GM12878 (cell line): Measurements from ENCODE around the gene TAF4. TPM values are rescaled to one million over a fixed set of nuclear protein-coding genes. Genes with fewer than 3 reads are reported as not detected.

ENCODE experiments used
- ATAC-seq: fragments of 200-7000 bp; cut with Tn5 transposase; 3 replicates; pipeline ENCODE4 v1.9.1; 2020; ENCODE audit warnings: mild to moderate bottlenecking, moderate library complexity
- BruUV-seq: library from RNA; stranded (reverse); fragments of 400-500 nt; replicated peaks from 2 replicates; lab custom pipeline; 2021; lab: Mats Ljungman, UMichigan
- CTCF ChIA-PET: fragments of 300-600 bp; sonication (Branson Sonifier 250); formaldehyde crosslinking; extraction: SDS; loops from one replicate; lab custom pipeline; 2021; ENCODE audit warnings: inconsistent platforms; lab: Yijun Ruan, JAX
- POLR2A ChIA-PET: fragments of 350-600 bp; formaldehyde crosslinking; extraction: SDS; loops from one replicate; lab custom pipeline; 2021; ENCODE audit warnings: inconsistent platforms; lab: Charles Lee
- RAD21 ChIA-PET: fragments of 300-600 bp; sonication (Branson Sonifier 250); formaldehyde crosslinking; loops from one replicate; lab custom pipeline; 2023; ENCODE audit warnings: antibody characterized with exemption; ENCODE audit not compliant: unreplicated experiment; lab: Charles Lee
- SMC1A ChIA-PET: fragments of 300-600 bp; sonication (Branson Sonifier 250); formaldehyde crosslinking; loops from one replicate; lab custom pipeline; 2023; ENCODE audit not compliant: unreplicated experiment, uncharacterized antibody; lab: Charles Lee
- DNase-seq: peaks from one replicate; pipeline ENCODE4 v3.0.0-alpha.2; 2011; ENCODE audit warnings: low read depth, low spot score
- FAIRE-seq: peaks from 3 replicates; lab custom pipeline; 2011; peaks lifted over from hg19 to GRCh38; lab: Jason Lieb, UNC
- H2AFZ ChIP-seq: 2 replicates; pipeline ENCODE4 v1.6.0; 2011; ENCODE audit warnings: low read depth, low read length, control low read depth; ENCODE audit not compliant: control insufficient read depth
- H3K27ac ChIP-seq: 2 replicates; pipeline ENCODE4 v1.5.1; 2011; ENCODE audit warnings: control low read depth; ENCODE audit not compliant: control insufficient read depth, insufficient read depth
- H3K27me3 ChIP-seq, 2 experiments: replicated peaks in 1 of 2; 2 replicates each; pipeline versions ENCODE4 v1.6.0 to v1.6.1; 2011; ENCODE audit warnings: low read length in 1 of 2; ENCODE audit not compliant: control insufficient read depth in 2 of 2, insufficient read depth in 2 of 2
- H3K36me3 ChIP-seq, 2 experiments: 2 replicates each; pipeline ENCODE4 v1.5.1; 2011; ENCODE audit warnings: low read length in 1 of 2; ENCODE audit not compliant: control insufficient read depth in 2 of 2, insufficient read depth in 2 of 2
- H3K4me1 ChIP-seq: 2 replicates; pipeline ENCODE4 v1.6.1; 2011; ENCODE audit warnings: mild to moderate bottlenecking, low read length, moderate library complexity, mixed read lengths; ENCODE audit not compliant: control insufficient read depth, insufficient read depth
- H3K4me2 ChIP-seq: 2 replicates; pipeline ENCODE4 v1.6.0; 2011; ENCODE audit warnings: control low read depth; ENCODE audit not compliant: control insufficient read depth, insufficient read depth
- H3K4me3 ChIP-seq: fragments of 200-600 bp; sonication (generic); 2 replicates; pipeline ENCODE4 v1.5.1; 2016
- H3K79me2 ChIP-seq: 2 replicates; pipeline ENCODE4 v1.6.0; 2011; ENCODE audit warnings: low read length; ENCODE audit not compliant: control insufficient read depth, insufficient read depth
- H3K9ac ChIP-seq: 2 replicates; pipeline ENCODE4 v1.8.0; 2011; ENCODE audit warnings: low read length, control low read depth, mixed read lengths; ENCODE audit not compliant: control insufficient read depth, insufficient read depth
- H3K9me3 ChIP-seq: replicated peaks from 3 replicates; pipeline ENCODE4 v1.5.1; 2011; ENCODE audit warnings: mild to moderate bottlenecking, low read length; ENCODE audit not compliant: control insufficient read depth, insufficient read depth
- H4K20me1 ChIP-seq: 2 replicates; pipeline ENCODE4 v1.6.0; 2011; ENCODE audit not compliant: control insufficient read depth, insufficient read depth
- EP300 ChIP-seq, 2 experiments: fragments of 150-350 bp in 1 of 2; IDR thresholded peaks; 2 replicates each; pipeline ENCODE4 v1.6.1; 2011 to 2012; ENCODE audit warnings: low read depth in 2 of 2, low read length in 2 of 2, borderline replicate concordance in 1 of 2, improper control_type of control experiment in 1 of 2, inconsistent platforms in 1 of 2; ENCODE audit not compliant: control insufficient read depth in 1 of 2
- POLR2AphosphoS2 ChIP-seq: IDR thresholded peaks from 2 replicates; pipeline ENCODE4 v1.6.1; 2011; ENCODE audit warnings: low read depth, mild to moderate bottlenecking, low read length, improper control_type of control experiment, moderate library complexity
- WGBS: methylation state at CpG from one replicate; pipeline ENCODE4 v1.1.6; 2016; ENCODE audit warnings: low lambda C conversion rate; ENCODE audit not compliant: insufficient replicate concordance, insufficient coverage; ENCODE audit errors: missing lambda C conversion rate; 5-methylcytosine and 5-hydroxymethylcytosine counted together
- in situ Hi-C: fragments of 300-500 bp; cut with MboI; formaldehyde crosslinking; loops from 9 replicates; pipeline ENCODE4 v1.14.3; 2018; ENCODE audit warnings: mixed read lengths
- intact Hi-C: fragments of 100-400 bp; cut with micrococcal nuclease; formaldehyde crosslinking; loops from one replicate; pipeline ENCODE4 v1.14.2; 2022; ENCODE audit not compliant: unreplicated experiment
- polyA plus RNA-seq, 11 experiments: library from polyadenylated mRNA; depleted of rRNA in 4 of 11; unstranded in 6 of 11; stranded (reverse) in 5 of 11; fragments of >200 nt; fragmentation: Nextera tagmentation in 4 of 11; fragmentation: Illumina TruSeq in 1 of 11; extraction: Ambion mirVana in 4 of 11; extraction: Trizol in 1 of 11; gene quantifications; 1 replicate in 1 of 11; 2 replicates in 10 of 11; pipeline versions ENCODE4 v1.2.1 to v1.2.3, GENCODE V29; 2011 to 2016; ENCODE audit warnings: inconsistent platforms in 2 of 11, missing spikeins in 2 of 11, low read depth in 1 of 11
- total RNA-seq, 4 experiments: library from RNA; depleted of rRNA in 3 of 4; stranded (reverse); fragments of >200 nt in 3 of 4; fragmentation: Illumina TruSeq in 1 of 4; extraction: Trizol in 1 of 4; gene quantifications; 2 replicates each; pipeline versions ENCODE4 v1.2.1 to v1.2.3, GENCODE V29; 2013 to 2021

Gene TAF4
- total and polyA plus RNA-seq, 10 of the 15 experiments (the other 5 are each of a cell fraction or from before 2014, with no cell fraction given) = 0.39 to 16.9 (median 3.4) TPM

- no TSS peak for BruUV-seq
- POLR2A ChIA-PET = no interaction called here
Observed at GRCh38 chr20:61931476-61932198, 134.0 kb downstream of the TAF4 start.

GRCh38 chr20:61930776-61931475 is 134.8 kb downstream of the TAF4 start:
- SMC1A ChIA-PET = no interaction called here
- POLR2A ChIA-PET = no interaction called here
- H3K4me1 ChIP-seq = no peaks in the 10 kb centered on the region
- no peaks in the 10 kb centered on the region for H3K79me2 ChIP-seq
- TF ChIP-seq EP300 (IDR thresholded peaks at IDR 0.05; ENCODE audit: borderline replicate concordance in 1 of 2, control insufficient read depth in 1 of 2, low read depth in 2 of 2, low read length in 2 of 2) = no peak
- DNase-seq = no peak
- H3K27ac ChIP-seq = no peak overlapping the region
- RAD21 ChIA-PET = no interaction called here
- no TSS peak for BruUV-seq
- no peaks in the 10 kb centered on the region for H3K27me3 ChIP-seq
- ATAC-seq = no peak
- H2AFZ ChIP-seq = no peak overlapping the region
- WGBS = 73% methylated on average over 26 of the region's 28 CpGs
- no peaks in the 10 kb centered on the region; the same call in 2 of the 3 replicates for H3K9me3 ChIP-seq
- in situ Hi-C loops = no loop called here
- H3K4me3 ChIP-seq = no peak overlapping the region
- no peak overlapping the region for H3K4me2 ChIP-seq
- CTCF ChIA-PET = no interaction called here
- no peak overlapping the region for H3K9ac ChIP-seq
- no peaks in the 10 kb centered on the region for H4K20me1 ChIP-seq
- FAIRE-seq = no peak
- intact Hi-C loops = no loop called here
- no peaks in the 10 kb centered on the region for H3K36me3 ChIP-seq

More at GRCh38 chr20:61931476-61932198, 134.0 kb downstream of the TAF4 start:
- no peak overlapping the region for H3K4me3 ChIP-seq
- no peaks in the 10 kb centered on the region for H3K27me3 ChIP-seq
- intact Hi-C loops = no loop called here
- no peak overlapping the region for H3K27ac ChIP-seq
- ChIA-PET CTCF (no interaction called here), SMC1A (no interaction called here), RAD21 (no interaction called here)
- H2AFZ ChIP-seq = no peak overlapping the region
- H3K9ac ChIP-seq = no peak overlapping the region
- no peak for ATAC-seq
- no peaks in the 10 kb centered on the region for H3K36me3 ChIP-seq
- H3K9me3 ChIP-seq = no peaks in the 10 kb centered on the region; the same call in 2 of the 3 replicates
- FAIRE-seq = no peak
- no peak for DNase-seq
- 36% methylated on average over 14 of the region's 14 CpGs for WGBS
- no peak for TF ChIP-seq POLR2AphosphoS2
- TF ChIP-seq, all 136 proteins: peak for 0
- Histone ChIP-seq H3K4me2 (no peak overlapping the region), H3K4me1 (no peaks in the 10 kb centered on the region), H4K20me1 (no peaks in the 10 kb centered on the region), H3K79me2 (no peaks in the 10 kb centered on the region)
- in situ Hi-C loops = no loop called here
